Osteoblast (primary cell): ENCODE results near the gene PRRC2A. TPM values are rescaled to one million over a fixed set of nuclear protein-coding genes. Genes with fewer than 3 reads are reported as not detected.

Source experiments
- DNase-seq: peaks from one replicate; pipeline ENCODE4 v3.0.0; 2011; ENCODE audit warnings: low spot score, mixed read lengths; ENCODE audit not compliant: insufficient read length; ENCODE audit errors: missing footprints
- H2AFZ ChIP-seq: 2 replicates; pipeline ENCODE4 v1.6.0; 2011; ENCODE audit warnings: mild to moderate bottlenecking, low read length
- H3K27ac ChIP-seq: 2 replicates; pipeline ENCODE4 v1.5.1; 2011; ENCODE audit warnings: mild to moderate bottlenecking, low read depth, low read length, moderate library complexity
- H3K27me3 ChIP-seq: 2 replicates; pipeline ENCODE4 v1.6.0; 2012; ENCODE audit warnings: mild to moderate bottlenecking, control low read depth, inconsistent platforms, low read length, moderate library complexity; ENCODE audit not compliant: insufficient read depth
- H3K36me3 ChIP-seq: 2 replicates; pipeline ENCODE4 v1.5.1; 2011; ENCODE audit warnings: mild to moderate bottlenecking, low read length, control low read depth, moderate library complexity; ENCODE audit not compliant: insufficient read depth
- H3K4me1 ChIP-seq: 2 replicates; pipeline ENCODE4 v1.5.1; 2011; ENCODE audit warnings: mild to moderate bottlenecking, low read length, control low read depth, moderate library complexity; ENCODE audit not compliant: insufficient read depth
- H3K4me2 ChIP-seq: 2 replicates; pipeline ENCODE4 v1.6.0; 2011; ENCODE audit warnings: mild to moderate bottlenecking, low read length; ENCODE audit not compliant: insufficient read depth
- H3K4me3 ChIP-seq: fragments of 200-600 bp; sonication (generic); 3 replicates; pipeline ENCODE4 v1.5.1; 2012; ENCODE audit warnings: mild to moderate bottlenecking, low read length, inconsistent platforms; ENCODE audit not compliant: insufficient read depth
- H3K79me2 ChIP-seq: 2 replicates; pipeline ENCODE4 v1.6.0; 2012; ENCODE audit warnings: mild to moderate bottlenecking, low read length, control low read depth, inconsistent platforms; ENCODE audit not compliant: insufficient read depth
- H3K9me3 ChIP-seq: 2 replicates; pipeline ENCODE4 v1.5.1; 2011; ENCODE audit warnings: low read depth, low read length, control low read depth
- H4K20me1 ChIP-seq: 2 replicates; pipeline ENCODE4 v1.6.0; 2012; ENCODE audit warnings: mild to moderate bottlenecking, low read length, control low read depth; ENCODE audit not compliant: insufficient read depth
- total RNA-seq: library from RNA; depleted of rRNA; stranded (reverse); fragments of >200 nt; gene quantifications from 2 replicates; pipeline ENCODE4 v1.2.3, GENCODE V29; 2012
- TF ChIP-seq, protein P1 (sequence below): IDR thresholded peaks from 2 replicates; pipeline ENCODE4 v1.5.1; 2011; ENCODE audit warnings: mild to moderate bottlenecking, low read depth, low read length, moderate library complexity; ENCODE audit errors: extremely low read depth

PRRC2A gene
- total RNA-seq, 1 donor: 49.2 TPM

DNA sequence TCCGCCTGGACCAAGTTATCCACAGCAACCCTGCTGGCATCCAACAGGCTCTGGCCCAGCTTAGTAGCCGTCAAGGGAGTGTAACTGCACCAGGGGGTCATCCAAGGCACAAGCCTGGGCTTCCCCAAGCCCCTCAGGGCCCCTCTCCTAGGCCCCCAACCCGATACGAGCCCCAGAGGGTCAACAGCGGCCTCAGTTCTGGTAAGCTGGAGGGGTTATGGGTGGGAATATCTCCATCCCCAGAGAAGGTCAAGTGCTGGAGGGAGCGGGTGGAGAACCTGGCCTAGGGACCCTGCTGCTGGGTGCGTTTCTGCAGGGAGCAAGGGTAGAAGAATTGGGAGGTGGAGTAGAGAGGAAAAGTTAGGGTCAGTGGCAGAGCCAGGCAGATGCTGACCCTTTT lies 12.9 kb downstream of the PRRC2A start:
- Histone ChIP-seq H2AFZ (no peak overlapping the region), H3K4me2 (no peak overlapping the region), H3K79me2 (peaks cover 32% of the 10 kb centered on the region), H3K9me3 (no peaks in the 10 kb centered on the region), H4K20me1 (peaks cover 32% of the 10 kb centered on the region), H3K27me3 (no peaks in the 10 kb centered on the region), H3K4me3 (no peak overlapping the region), H3K36me3 (peaks cover 95% of the 10 kb centered on the region), H3K4me1 (no peaks in the 10 kb centered on the region), H3K27ac (no peak overlapping the region)
- TF ChIP-seq, protein P1, sequence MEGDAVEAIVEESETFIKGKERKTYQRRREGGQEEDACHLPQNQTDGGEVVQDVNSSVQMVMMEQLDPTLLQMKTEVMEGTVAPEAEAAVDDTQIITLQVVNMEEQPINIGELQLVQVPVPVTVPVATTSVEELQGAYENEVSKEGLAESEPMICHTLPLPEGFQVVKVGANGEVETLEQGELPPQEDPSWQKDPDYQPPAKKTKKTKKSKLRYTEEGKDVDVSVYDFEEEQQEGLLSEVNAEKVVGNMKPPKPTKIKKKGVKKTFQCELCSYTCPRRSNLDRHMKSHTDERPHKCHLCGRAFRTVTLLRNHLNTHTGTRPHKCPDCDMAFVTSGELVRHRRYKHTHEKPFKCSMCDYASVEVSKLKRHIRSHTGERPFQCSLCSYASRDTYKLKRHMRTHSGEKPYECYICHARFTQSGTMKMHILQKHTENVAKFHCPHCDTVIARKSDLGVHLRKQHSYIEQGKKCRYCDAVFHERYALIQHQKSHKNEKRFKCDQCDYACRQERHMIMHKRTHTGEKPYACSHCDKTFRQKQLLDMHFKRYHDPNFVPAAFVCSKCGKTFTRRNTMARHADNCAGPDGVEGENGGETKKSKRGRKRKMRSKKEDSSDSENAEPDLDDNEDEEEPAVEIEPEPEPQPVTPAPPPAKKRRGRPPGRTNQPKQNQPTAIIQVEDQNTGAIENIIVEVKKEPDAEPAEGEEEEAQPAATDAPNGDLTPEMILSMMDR: no peak
- no peak for DNase-seq

GRCh38 chr6:31634131-31634530 lies 13.6 kb downstream of the PRRC2A start:
- peaks cover 28% of the 10 kb centered on the region for H3K79me2 ChIP-seq
- TF ChIP-seq, protein P1: no peak
- H3K4me2 ChIP-seq: no peak overlapping the region
- peaks cover under 1% of the 10 kb centered on the region for H3K4me1 ChIP-seq
- DNase-seq: peak; percentile 73
- H3K36me3 ChIP-seq: peaks cover 93% of the 10 kb centered on the region
- no peak overlapping the region for H2AFZ ChIP-seq
- H3K27me3 ChIP-seq: no peaks in the 10 kb centered on the region
- H4K20me1 ChIP-seq: peaks cover 30% of the 10 kb centered on the region
- H3K9me3 ChIP-seq: no peaks in the 10 kb centered on the region
- H3K27ac ChIP-seq: peak overlapping the region; percentile 30
- no peak overlapping the region for H3K4me3 ChIP-seq

- Histone ChIP-seq H3K36me3 (peaks cover 93% of the 10 kb centered on the region), H3K4me3 (no peak overlapping the region), H2AFZ (no peak overlapping the region), H4K20me1 (peaks cover 33% of the 10 kb centered on the region), H3K9me3 (no peaks in the 10 kb centered on the region), H3K27me3 (no peaks in the 10 kb centered on the region), H3K4me1 (peaks cover 7% of the 10 kb centered on the region), H3K4me2 (no peak overlapping the region), H3K79me2 (peaks cover 22% of the 10 kb centered on the region), H3K27ac (peak overlapping the region; percentile 30)
- TF ChIP-seq, protein P1: no peak
- peak; percentile 62 for DNase-seq
These were observed 14.6 kb downstream of the PRRC2A start for GRCh38 chr6:31634969-31635575.

GRCh38 chr6:31636698-31637596 lies 16.4 kb downstream of the PRRC2A start:
- Histone ChIP-seq H3K4me3 (no peak overlapping the region), H3K4me2 (no peak overlapping the region), H3K4me1 (peaks cover 7% of the 10 kb centered on the region), H2AFZ (no peak overlapping the region), H3K27ac (no peak overlapping the region), H3K27me3 (no peaks in the 10 kb centered on the region), H3K9me3 (no peaks in the 10 kb centered on the region), H3K79me2 (peaks cover 11% of the 10 kb centered on the region), H4K20me1 (peaks cover 30% of the 10 kb centered on the region), H3K36me3 (peaks cover 93% of the 10 kb centered on the region)
- TF ChIP-seq, protein P1: no peak
- peak; percentile 65 for DNase-seq
